Transverse colon (tissue), 4 donors: ENCODE data around the gene ARF1. TPM values are rescaled to one million over a fixed set of nuclear protein-coding genes. Genes with fewer than 3 reads are reported as not detected.

ENCODE experiments used
- DNase-seq: peaks from one replicate; pipeline ENCODE4 v3.0.0-alpha.2; 2019
- H3K27ac ChIP-seq, 4 donors: fragments of 200-600 bp; sonication (generic); 2 replicates each; pipeline ENCODE4 v1.5.1; 2016 to 2018; ENCODE audit warnings: inconsistent platforms in 4 of 4
- H3K27me3 ChIP-seq: fragments of 200-600 bp; sonication (generic); 2 replicates; pipeline ENCODE4 v1.5.1; 2017; ENCODE audit warnings: inconsistent platforms
- H3K36me3 ChIP-seq, 4 donors: fragments of 200-600 bp; sonication (generic); 2 replicates each; pipeline ENCODE4 v1.5.1; 2017 to 2019; ENCODE audit warnings: inconsistent platforms in 4 of 4
- H3K4me1 ChIP-seq, 4 donors: fragments of 200-600 bp; sonication (generic); 2 replicates each; pipeline ENCODE4 v1.5.1; 2017 to 2020; ENCODE audit warnings: inconsistent platforms in 4 of 4
- H3K4me3 ChIP-seq, 4 donors: fragments of 200-600 bp; sonication (generic); 1 replicate in 1 of 4; 2 replicates in 3 of 4; pipeline versions ENCODE4 v1.5.1 to v1.6.1; 2017 to 2019; ENCODE audit warnings: inconsistent platforms in 4 of 4
- H3K9me3 ChIP-seq, 2 donors: fragments of 200-600 bp; sonication (generic); 2 replicates each; pipeline ENCODE4 v1.5.1; 2017 to 2019; ENCODE audit warnings: inconsistent platforms in 2 of 2
- EP300 ChIP-seq: sonication (generic); formaldehyde crosslinking; IDR thresholded peaks from one replicate; pipeline ENCODE4 v1.6.1; 2017; ENCODE audit warnings: antibody characterized with exemption, low read depth
- POLR2A ChIP-seq: fragments of 450-650 bp; IDR thresholded peaks from one replicate; pipeline ENCODE4 v1.6.1; 2016; ENCODE audit warnings: antibody characterized with exemption, mild to moderate bottlenecking, moderate library complexity
- POLR2AphosphoS5 ChIP-seq, 3 donors: sonication (generic); formaldehyde crosslinking; IDR thresholded peaks; one replicate each; pipeline ENCODE4 v1.6.1; 2016; ENCODE audit warnings: antibody characterized with exemption in 3 of 3
- WGBS, 2 donors: methylation state at CpG; one replicate each; pipeline ENCODE4 v1.1.5; 2018; ENCODE audit warnings: low coverage in 1 of 2; 5-methylcytosine and 5-hydroxymethylcytosine counted together
- in situ Hi-C, 4 donors: fragments of 200-750 bp; cut with MboI; loops; one replicate each; pipeline versions ENCODE4 v1.15.0 to v1.15.1; 2017; ENCODE audit warnings: low sequenced_read_pairs in 3 of 4, low pct_ligation_motif_present in 1 of 4, low pct_unique_long_range_greater_than_20kb in 1 of 4
- intact Hi-C: fragments of 100-400 bp; cut with DNase I; formaldehyde crosslinking; loops from one replicate; pipeline ENCODE4 v1.15.1; 2023; ENCODE audit warnings: low total_unique reads
- total RNA-seq, 4 donors: library from RNA; depleted of rRNA; stranded (reverse); fragments of >200 nt; gene quantifications; one replicate each; pipeline ENCODE4 v1.1.0, GENCODE V29; 2016
- TF ChIP-seq, protein P1 (sequence below), 5 experiments: fragments of 200-600 bp in 3 of 5; fragments of 450-650 bp in 2 of 5; sonication (generic) in 3 of 5; IDR thresholded peaks; 1 replicate in 2 of 5; 2 replicates in 3 of 5; pipeline ENCODE4 v1.5.1; 2016 to 2017; ENCODE audit warnings: antibody characterized with exemption in 5 of 5, inconsistent platforms in 3 of 5, mild to moderate bottlenecking in 2 of 5, moderate library complexity in 1 of 5

The ARF1 gene
- total RNA-seq, 4 donors from 2014 or later: 303 to 452 (median 375) TPM

DNA sequence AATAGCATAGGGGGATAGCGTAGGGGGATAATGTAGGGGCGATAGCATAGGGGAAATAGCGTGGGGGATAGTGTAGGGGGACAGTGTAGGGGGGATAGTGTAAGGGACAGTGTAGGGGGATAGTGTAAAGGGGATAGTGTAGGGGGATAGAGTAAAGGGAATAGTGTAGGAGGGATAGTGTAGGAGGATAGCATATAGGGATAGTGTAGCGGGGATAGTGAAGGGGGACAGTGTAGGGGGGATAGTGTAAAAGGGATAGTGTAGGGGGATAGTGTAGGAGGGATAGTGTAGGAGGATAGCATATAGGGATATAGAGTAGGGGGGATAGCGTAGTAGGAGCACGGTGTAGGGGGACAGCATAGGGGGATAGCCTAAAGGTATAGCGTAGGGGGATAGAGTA is 14.1 kb upstream of the ARF1 start:
- in situ Hi-C loops: no loop called here
- WGBS, 2 donors: 73 to 79% methylated on average over 3 to 7 of the region's 7 CpGs
- Histone ChIP-seq H3K27me3 (peaks cover 48% of the 10 kb centered on the region), H3K27ac (no peak overlapping the region), H3K9me3 (no peaks in the 10 kb centered on the region), H3K36me3 (no peaks in the 10 kb centered on the region), H3K4me1 (no peaks in the 10 kb centered on the region), H3K4me3 (no peak overlapping the region)
- DNase-seq: no peak
- TF ChIP-seq POLR2AphosphoS5 (IDR thresholded peaks at IDR 0.05) (no peak), POLR2A (no peak), EP300 (no peak)
- TF ChIP-seq, protein P1, sequence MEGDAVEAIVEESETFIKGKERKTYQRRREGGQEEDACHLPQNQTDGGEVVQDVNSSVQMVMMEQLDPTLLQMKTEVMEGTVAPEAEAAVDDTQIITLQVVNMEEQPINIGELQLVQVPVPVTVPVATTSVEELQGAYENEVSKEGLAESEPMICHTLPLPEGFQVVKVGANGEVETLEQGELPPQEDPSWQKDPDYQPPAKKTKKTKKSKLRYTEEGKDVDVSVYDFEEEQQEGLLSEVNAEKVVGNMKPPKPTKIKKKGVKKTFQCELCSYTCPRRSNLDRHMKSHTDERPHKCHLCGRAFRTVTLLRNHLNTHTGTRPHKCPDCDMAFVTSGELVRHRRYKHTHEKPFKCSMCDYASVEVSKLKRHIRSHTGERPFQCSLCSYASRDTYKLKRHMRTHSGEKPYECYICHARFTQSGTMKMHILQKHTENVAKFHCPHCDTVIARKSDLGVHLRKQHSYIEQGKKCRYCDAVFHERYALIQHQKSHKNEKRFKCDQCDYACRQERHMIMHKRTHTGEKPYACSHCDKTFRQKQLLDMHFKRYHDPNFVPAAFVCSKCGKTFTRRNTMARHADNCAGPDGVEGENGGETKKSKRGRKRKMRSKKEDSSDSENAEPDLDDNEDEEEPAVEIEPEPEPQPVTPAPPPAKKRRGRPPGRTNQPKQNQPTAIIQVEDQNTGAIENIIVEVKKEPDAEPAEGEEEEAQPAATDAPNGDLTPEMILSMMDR (IDR thresholded peaks at IDR 0.05): no peak
- intact Hi-C loops: no loop called here

DNA sequence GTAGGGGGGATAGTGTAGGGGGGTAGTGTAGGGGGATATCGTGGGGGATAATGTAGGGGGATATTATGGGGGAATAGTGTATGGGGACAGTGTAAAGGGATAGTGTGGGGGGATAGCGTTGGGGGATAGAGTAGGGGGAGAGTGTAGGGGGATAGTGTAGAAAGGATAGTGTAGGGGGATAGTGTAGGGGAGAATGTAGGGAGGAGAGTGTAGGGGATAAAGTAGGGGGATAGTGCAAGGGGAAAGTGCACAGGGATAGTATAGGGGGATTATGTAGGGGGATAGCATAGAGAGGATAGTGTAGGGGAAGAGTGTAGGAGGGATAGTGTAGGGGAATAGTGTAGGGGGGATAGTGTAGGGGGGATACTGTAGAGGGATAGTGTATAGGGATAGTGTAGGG is 12.3 kb upstream of the ARF1 start:
- TF ChIP-seq POLR2A: no peak
- no peak for TF ChIP-seq EP300
- TF ChIP-seq, protein P1 (IDR thresholded peaks at IDR 0.05): no peak
- TF ChIP-seq POLR2AphosphoS5 (IDR thresholded peaks at IDR 0.05): no peak
- no peaks in the 10 kb centered on the region for H3K9me3 ChIP-seq
- intact Hi-C loops (loop anchor here (10.0 kb wide), 1 partner anchor 585 kb away; no protein-coding TSS in a partner anchor), in situ Hi-C loops (no loop called here)
- H3K27ac ChIP-seq: no peak overlapping the region
- DNase-seq: no peak
- 60 to 65% methylated on average over 1 to 2 of the region's 2 CpGs for WGBS, 2 donors
- no peak overlapping the region for H3K4me3 ChIP-seq
- H3K4me1 ChIP-seq: no peaks in the 10 kb centered on the region
- H3K36me3 ChIP-seq: no peaks in the 10 kb centered on the region
- H3K27me3 ChIP-seq: peaks cover 35% of the 10 kb centered on the region

DNA sequence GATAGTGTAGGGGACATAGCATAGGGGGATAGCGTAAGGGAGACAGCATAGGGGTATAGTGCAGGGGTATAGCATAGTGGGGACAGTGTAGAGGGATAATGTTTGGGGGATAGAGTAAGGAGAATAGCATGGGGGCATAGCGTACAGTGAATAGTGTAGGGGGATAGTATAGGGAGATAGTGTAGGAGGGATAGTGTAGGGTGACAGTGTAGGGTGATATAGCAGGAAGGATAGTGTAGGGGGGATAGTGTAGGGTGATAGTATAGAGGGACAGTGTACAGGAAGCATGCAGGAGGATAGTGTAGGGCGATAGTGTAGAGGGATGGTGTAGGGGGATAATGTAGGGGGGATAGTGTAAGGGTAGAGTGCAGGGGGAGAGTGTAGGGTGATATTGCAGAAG is 11.7 kb upstream of the ARF1 start:
- Histone ChIP-seq H3K4me1 (no peaks in the 10 kb centered on the region), H3K4me3 (no peak overlapping the region), H3K27me3 (peaks cover 29% of the 10 kb centered on the region), H3K27ac (no peak overlapping the region), H3K36me3 (no peaks in the 10 kb centered on the region), H3K9me3 (no peaks in the 10 kb centered on the region)
- TF ChIP-seq EP300 (no peak), POLR2AphosphoS5 (IDR thresholded peaks at IDR 0.05) (no peak), POLR2A (no peak)
- TF ChIP-seq, protein P1 (IDR thresholded peaks at IDR 0.05): no peak
- no peak for DNase-seq
- in situ Hi-C loops: no loop called here
- 74 to 79% methylated on average over 3 of the region's 3 CpGs for WGBS, 2 donors
- intact Hi-C loops: loop anchor here (10.0 kb wide), 1 partner anchor 586 kb away; no protein-coding TSS in a partner anchor

DNA sequence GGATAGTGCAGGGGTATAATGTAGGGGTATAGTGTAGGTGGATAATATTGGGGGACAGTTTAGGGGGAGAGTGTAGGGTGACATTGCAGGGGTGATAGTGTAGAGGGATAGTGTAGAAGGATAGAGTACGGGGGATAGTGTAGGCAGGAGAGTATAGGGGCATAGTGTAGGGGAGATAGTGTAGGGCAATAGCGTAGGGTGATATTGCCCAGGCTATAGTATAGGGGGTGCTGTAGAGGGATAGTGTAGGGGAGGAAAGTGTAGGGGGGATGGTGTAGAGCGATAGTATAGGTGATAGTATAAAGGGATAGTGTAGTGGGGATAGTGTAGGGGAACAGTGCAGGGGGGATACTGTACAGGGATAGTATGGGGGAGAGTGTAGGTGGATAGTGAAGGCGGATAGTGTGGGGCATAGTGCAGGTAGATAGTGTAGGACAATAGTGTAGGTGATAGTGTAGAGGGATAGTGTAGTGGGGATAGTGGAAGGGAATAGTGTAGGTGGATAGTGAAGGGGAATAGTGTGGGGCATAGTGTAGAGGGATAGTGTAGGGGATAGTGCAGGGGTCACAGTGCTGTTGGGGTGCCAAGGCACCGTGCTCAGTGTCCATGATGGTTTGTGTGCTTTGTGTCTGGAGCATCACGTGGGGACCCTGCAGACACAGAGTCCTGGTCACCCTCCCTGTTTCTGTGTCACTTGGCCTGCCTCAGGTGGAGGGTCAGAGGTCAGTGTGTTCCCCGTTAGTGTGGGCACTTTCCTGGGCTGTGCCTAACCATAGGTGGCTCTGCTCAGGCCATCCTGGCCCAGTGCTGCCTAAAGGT is 10.5 kb upstream of the ARF1 start:
- DNase-seq: no peak

More for the DNA sequence above, 10.5 kb upstream of the ARF1 start:
- in situ Hi-C loops (no loop called here), intact Hi-C loops (loop anchor here (10.0 kb wide), 1 partner anchor 587 kb away; no protein-coding TSS in a partner anchor)
- no peak overlapping the region for H3K27ac ChIP-seq
- H3K4me1 ChIP-seq: no peaks in the 10 kb centered on the region
- H3K9me3 ChIP-seq: no peaks in the 10 kb centered on the region
- peaks cover 17% of the 10 kb centered on the region for H3K27me3 ChIP-seq
- TF ChIP-seq POLR2A (no peak), POLR2AphosphoS5 (IDR thresholded peaks at IDR 0.05) (no peak), EP300 (no peak)
- TF ChIP-seq, protein P1 (IDR thresholded peaks at IDR 0.05): no peak
- WGBS, 2 donors: 42 to 54% methylated on average over 4 to 7 of the region's 7 CpGs
- H3K36me3 ChIP-seq: no peaks in the 10 kb centered on the region
- no peak overlapping the region for H3K4me3 ChIP-seq
